A549 (cell line): ENCODE data around the gene MED12L.

ENCODE experiments used
- CEBPB ChIP-seq, 2 experiments: fragments of >200 bp in 1 of 2; sonication (Bioruptor Twin) in 1 of 2; formaldehyde crosslinking in 1 of 2; IDR thresholded peaks; 2 replicates each; pipeline ENCODE4 v1.6.1; 2012 to 2016
- CHD4 ChIP-seq: fragments of 200-600 bp; sonication (generic); IDR thresholded peaks from 2 replicates; pipeline ENCODE4 v1.6.1; 2016; ENCODE audit warnings: antibody characterized with exemption, mild to moderate bottlenecking, borderline replicate concordance
- HOXB13 ChIP-seq: fragments of 250-450 bp; sonication (Bioruptor Pico); IDR thresholded peaks from 2 replicates; pipeline ENCODE4 v1.5.0; 2020; ENCODE audit warnings: low read depth, mild to moderate bottlenecking, moderate library complexity
- JUNB ChIP-seq: fragments of >200 bp; sonication (Bioruptor Twin); formaldehyde crosslinking; IDR thresholded peaks from 2 replicates; pipeline ENCODE4 v1.6.1; 2016
- KDM1A ChIP-seq: fragments of 200-600 bp; sonication (generic); IDR thresholded peaks from 2 replicates; pipeline ENCODE4 v1.6.1; 2016; ENCODE audit warnings: low read depth, mild to moderate bottlenecking
- MAZ ChIP-seq: fragments of 150-350 bp; IDR thresholded peaks from 2 replicates; pipeline ENCODE4 v1.6.1; 2014; ENCODE audit warnings: antibody characterized with exemption, low read depth, low read length, borderline replicate concordance
- NR3C1 ChIP-seq: fragments of >200 bp; sonication (Bioruptor Twin); formaldehyde crosslinking; IDR thresholded peaks from 3 replicates; pipeline ENCODE4 v1.6.1; 2017
- RAD21 ChIP-seq, 2 experiments: fragments of >200 bp in 1 of 2; sonication (Bioruptor Twin) in 1 of 2; formaldehyde crosslinking in 1 of 2; IDR thresholded peaks in 1 of 2; conservative IDR thresholded peaks in 1 of 2; 2 replicates in 1 of 2; 3 replicates in 1 of 2; pipeline ENCODE4 v1.6.1; 2012 to 2018; ENCODE audit warnings: inconsistent platforms in 1 of 2
- RFX5 ChIP-seq: fragments of 450-650 bp; IDR thresholded peaks from 2 replicates; pipeline ENCODE4 v1.7.1; 2014; ENCODE audit warnings: antibody characterized with exemption, mild to moderate bottlenecking, moderate library complexity
- SMC3 ChIP-seq: fragments of >200 bp; sonication (Bioruptor Twin); formaldehyde crosslinking; IDR thresholded peaks from 3 replicates; pipeline ENCODE4 v1.6.1; 2018; ENCODE audit warnings: inconsistent platforms
- ZNF302 ChIP-seq: fragments of 250-450 bp; sonication (Bioruptor Pico); IDR thresholded peaks from 2 replicates; pipeline ENCODE4 v1.9.0; 2021; ENCODE audit warnings: inconsistent platforms, mild to moderate bottlenecking, moderate library complexity
- TF ChIP-seq, protein P1 (sequence below): fragments of >200 bp; sonication (Bioruptor Twin); formaldehyde crosslinking; IDR thresholded peaks from 3 replicates; pipeline ENCODE4 v1.5.1; 2016
- TF ChIP-seq, protein P2 (sequence below): fragments of >200 bp; sonication (Bioruptor Twin); formaldehyde crosslinking; IDR thresholded peaks from 3 replicates; pipeline ENCODE4 v1.6.1; 2016

DNA sequence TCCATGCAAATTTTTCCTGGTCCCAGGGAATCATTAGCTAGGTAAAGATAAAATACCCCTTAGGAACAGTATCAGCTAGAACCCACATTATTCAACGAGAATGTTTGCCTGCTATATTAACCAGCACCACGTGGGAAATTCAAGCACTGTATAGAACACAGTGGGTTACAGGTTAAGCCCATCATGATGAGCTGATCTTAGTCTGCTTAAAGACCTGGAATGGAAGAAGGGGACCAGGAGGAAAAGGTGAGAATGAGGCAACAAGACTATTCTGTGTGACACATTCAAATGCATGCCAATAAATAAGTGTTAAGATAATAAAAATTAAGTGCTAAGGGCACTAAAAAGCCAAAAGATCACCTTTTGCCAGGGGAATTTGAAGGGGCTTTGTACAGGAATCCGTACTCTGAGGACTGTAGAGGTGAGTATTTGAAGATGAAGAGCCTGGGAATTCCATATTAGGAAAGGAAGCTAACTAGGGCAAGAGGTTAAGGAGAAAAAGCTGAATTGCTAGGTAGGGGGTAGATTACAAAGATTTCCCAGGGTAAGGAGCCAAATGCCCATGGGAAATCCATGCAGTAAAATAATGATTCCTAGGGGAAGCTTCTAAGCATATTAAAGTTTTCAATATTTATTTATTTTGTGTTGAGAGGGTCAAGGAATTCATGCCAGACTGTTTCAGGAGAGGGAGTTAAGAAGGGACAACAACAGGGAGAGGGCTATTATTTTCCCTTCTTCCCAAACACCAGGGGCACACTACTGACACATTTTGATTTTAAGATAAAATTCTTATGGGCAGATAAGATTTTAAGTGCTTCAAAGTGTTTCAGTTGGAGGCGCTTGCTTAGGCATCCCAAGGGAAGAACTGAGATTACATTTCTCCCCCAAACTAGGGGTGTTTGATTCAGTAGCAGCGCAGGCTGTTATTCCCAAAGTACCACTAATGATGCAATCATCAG is 2.3 kb upstream of the MED12L start:
- TF ChIP-seq KDM1A (no peak), MAZ (no peak), CEBPB (IDR thresholded peaks at IDR 0.05) (no peak), SMC3 (no peak), RAD21 (conservative IDR thresholded peaks at IDR 0.05 in 1 of 2, IDR thresholded peaks at IDR 0.05 in 1 of 2) (no peak), JUNB (no peak), NR3C1 (no peak), CHD4 (no peak), ZNF302 (CRISPR knock-in tag) (no peak), RFX5 (no peak), HOXB13 (CRISPR knock-in tag) (no peak)
- TF ChIP-seq, protein P1, sequence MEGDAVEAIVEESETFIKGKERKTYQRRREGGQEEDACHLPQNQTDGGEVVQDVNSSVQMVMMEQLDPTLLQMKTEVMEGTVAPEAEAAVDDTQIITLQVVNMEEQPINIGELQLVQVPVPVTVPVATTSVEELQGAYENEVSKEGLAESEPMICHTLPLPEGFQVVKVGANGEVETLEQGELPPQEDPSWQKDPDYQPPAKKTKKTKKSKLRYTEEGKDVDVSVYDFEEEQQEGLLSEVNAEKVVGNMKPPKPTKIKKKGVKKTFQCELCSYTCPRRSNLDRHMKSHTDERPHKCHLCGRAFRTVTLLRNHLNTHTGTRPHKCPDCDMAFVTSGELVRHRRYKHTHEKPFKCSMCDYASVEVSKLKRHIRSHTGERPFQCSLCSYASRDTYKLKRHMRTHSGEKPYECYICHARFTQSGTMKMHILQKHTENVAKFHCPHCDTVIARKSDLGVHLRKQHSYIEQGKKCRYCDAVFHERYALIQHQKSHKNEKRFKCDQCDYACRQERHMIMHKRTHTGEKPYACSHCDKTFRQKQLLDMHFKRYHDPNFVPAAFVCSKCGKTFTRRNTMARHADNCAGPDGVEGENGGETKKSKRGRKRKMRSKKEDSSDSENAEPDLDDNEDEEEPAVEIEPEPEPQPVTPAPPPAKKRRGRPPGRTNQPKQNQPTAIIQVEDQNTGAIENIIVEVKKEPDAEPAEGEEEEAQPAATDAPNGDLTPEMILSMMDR, result no peak
- TF ChIP-seq, protein P2, sequence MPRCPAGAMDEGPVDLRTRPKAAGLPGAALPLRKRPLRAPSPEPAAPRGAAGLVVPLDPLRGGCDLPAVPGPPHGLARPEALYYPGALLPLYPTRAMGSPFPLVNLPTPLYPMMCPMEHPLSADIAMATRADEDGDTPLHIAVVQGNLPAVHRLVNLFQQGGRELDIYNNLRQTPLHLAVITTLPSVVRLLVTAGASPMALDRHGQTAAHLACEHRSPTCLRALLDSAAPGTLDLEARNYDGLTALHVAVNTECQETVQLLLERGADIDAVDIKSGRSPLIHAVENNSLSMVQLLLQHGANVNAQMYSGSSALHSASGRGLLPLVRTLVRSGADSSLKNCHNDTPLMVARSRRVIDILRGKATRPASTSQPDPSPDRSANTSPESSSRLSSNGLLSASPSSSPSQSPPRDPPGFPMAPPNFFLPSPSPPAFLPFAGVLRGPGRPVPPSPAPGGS, result no peak
